GM12865 (cell line): Measurements from ENCODE around the gene RUNX2.

Source experiments
- DNase-seq: peaks from one replicate; pipeline ENCODE4 v3.0.0; 2010; ENCODE audit warnings: low read depth
- H3K4me3 ChIP-seq: 2 replicates; pipeline ENCODE4 v1.5.1; 2011; ENCODE audit warnings: mild to moderate bottlenecking, low read depth, low read length, control low read depth
- CTCF ChIP-seq: IDR thresholded peaks from 2 replicates; pipeline ENCODE4 v1.5.1; 2011; ENCODE audit warnings: low read length, control low read depth, low read depth, inconsistent platforms; ENCODE audit not compliant: insufficient read depth; ENCODE audit errors: missing control alignments

Gene RUNX2

GRCh38 chr6:45640811-45641210, 312.7 kb downstream of the RUNX2 start:
- H3K4me3 ChIP-seq: no peak overlapping the region
- no peak for DNase-seq
- TF ChIP-seq CTCF: no peak

GRCh38 chr6:45642331-45643125, 314.4 kb downstream of the RUNX2 start:
- DNase-seq: no peak
- no peak overlapping the region for H3K4me3 ChIP-seq
- no peak for TF ChIP-seq CTCF

- no peak overlapping the region for H3K4me3 ChIP-seq
- TF ChIP-seq CTCF: no peak
- no peak for DNase-seq
Measured at GRCh38 chr6:45643126-45643525, 315.0 kb downstream of the RUNX2 start.

GRCh38 chr6:45644720-45645119, 316.6 kb downstream of the RUNX2 start:
- no peak for TF ChIP-seq CTCF
- H3K4me3 ChIP-seq: no peak overlapping the region
- DNase-seq: no peak

GRCh38 chr6:45645302-45645701, 317.2 kb downstream of the RUNX2 start:
- H3K4me3 ChIP-seq: no peak overlapping the region
- DNase-seq: peak; percentile 20
- no peak for TF ChIP-seq CTCF

GRCh38 chr6:45647341-45648261, 319.5 kb downstream of the RUNX2 start:
- no peak for DNase-seq

More at GRCh38 chr6:45647341-45648261, 319.5 kb downstream of the RUNX2 start:
- TF ChIP-seq CTCF: no peak
- H3K4me3 ChIP-seq: no peak overlapping the region
